SU-DHL-6 (cell line): ENCODE data around the gene DNASE1.

Experiments
- EZH2phosphoT487 ChIP-seq: fragments of 200-600 bp; sonication (generic), shearing (Covaris generic); conservative IDR thresholded peaks from 2 replicates; pipeline ENCODE4 v1.6.1; 2018; ENCODE audit warnings: mild to moderate bottlenecking, antibody characterized with exemption, low read length, moderate library complexity, mixed read lengths
- TF ChIP-seq, protein P1 (sequence below): fragments of 200-600 bp; sonication (generic); IDR thresholded peaks from one replicate; pipeline ENCODE4 v1.5.1; 2017; ENCODE audit warnings: antibody characterized with exemption, mild to moderate bottlenecking, low read length, moderate library complexity; ENCODE audit not compliant: insufficient read depth, poor library complexity, severe bottlenecking

GRCh38 chr16:3650631-3651265 is 3.7 kb upstream of the DNASE1 start:
- TF ChIP-seq, protein P1, sequence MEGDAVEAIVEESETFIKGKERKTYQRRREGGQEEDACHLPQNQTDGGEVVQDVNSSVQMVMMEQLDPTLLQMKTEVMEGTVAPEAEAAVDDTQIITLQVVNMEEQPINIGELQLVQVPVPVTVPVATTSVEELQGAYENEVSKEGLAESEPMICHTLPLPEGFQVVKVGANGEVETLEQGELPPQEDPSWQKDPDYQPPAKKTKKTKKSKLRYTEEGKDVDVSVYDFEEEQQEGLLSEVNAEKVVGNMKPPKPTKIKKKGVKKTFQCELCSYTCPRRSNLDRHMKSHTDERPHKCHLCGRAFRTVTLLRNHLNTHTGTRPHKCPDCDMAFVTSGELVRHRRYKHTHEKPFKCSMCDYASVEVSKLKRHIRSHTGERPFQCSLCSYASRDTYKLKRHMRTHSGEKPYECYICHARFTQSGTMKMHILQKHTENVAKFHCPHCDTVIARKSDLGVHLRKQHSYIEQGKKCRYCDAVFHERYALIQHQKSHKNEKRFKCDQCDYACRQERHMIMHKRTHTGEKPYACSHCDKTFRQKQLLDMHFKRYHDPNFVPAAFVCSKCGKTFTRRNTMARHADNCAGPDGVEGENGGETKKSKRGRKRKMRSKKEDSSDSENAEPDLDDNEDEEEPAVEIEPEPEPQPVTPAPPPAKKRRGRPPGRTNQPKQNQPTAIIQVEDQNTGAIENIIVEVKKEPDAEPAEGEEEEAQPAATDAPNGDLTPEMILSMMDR, result no peak
- no peak for TF ChIP-seq EZH2phosphoT487
